Transverse colon (tissue), 4 donors: ENCODE results near the gene GNL2.

ENCODE experiments used
- EP300 ChIP-seq: sonication (generic); formaldehyde crosslinking; IDR thresholded peaks from one replicate; pipeline ENCODE4 v1.6.1; 2017; ENCODE audit warnings: antibody characterized with exemption, low read depth
- POLR2A ChIP-seq: fragments of 450-650 bp; IDR thresholded peaks from one replicate; pipeline ENCODE4 v1.6.1; 2016; ENCODE audit warnings: antibody characterized with exemption, mild to moderate bottlenecking, moderate library complexity
- POLR2AphosphoS5 ChIP-seq, 3 donors: sonication (generic); formaldehyde crosslinking; IDR thresholded peaks; one replicate each; pipeline ENCODE4 v1.6.1; 2016; ENCODE audit warnings: antibody characterized with exemption in 3 of 3
- TF ChIP-seq, protein P1 (sequence below), 5 experiments: fragments of 200-600 bp in 3 of 5; fragments of 450-650 bp in 2 of 5; sonication (generic) in 3 of 5; IDR thresholded peaks; 1 replicate in 2 of 5; 2 replicates in 3 of 5; pipeline ENCODE4 v1.5.1; 2016 to 2017; ENCODE audit warnings: antibody characterized with exemption in 5 of 5, inconsistent platforms in 3 of 5, mild to moderate bottlenecking in 2 of 5, moderate library complexity in 1 of 5

DNA sequence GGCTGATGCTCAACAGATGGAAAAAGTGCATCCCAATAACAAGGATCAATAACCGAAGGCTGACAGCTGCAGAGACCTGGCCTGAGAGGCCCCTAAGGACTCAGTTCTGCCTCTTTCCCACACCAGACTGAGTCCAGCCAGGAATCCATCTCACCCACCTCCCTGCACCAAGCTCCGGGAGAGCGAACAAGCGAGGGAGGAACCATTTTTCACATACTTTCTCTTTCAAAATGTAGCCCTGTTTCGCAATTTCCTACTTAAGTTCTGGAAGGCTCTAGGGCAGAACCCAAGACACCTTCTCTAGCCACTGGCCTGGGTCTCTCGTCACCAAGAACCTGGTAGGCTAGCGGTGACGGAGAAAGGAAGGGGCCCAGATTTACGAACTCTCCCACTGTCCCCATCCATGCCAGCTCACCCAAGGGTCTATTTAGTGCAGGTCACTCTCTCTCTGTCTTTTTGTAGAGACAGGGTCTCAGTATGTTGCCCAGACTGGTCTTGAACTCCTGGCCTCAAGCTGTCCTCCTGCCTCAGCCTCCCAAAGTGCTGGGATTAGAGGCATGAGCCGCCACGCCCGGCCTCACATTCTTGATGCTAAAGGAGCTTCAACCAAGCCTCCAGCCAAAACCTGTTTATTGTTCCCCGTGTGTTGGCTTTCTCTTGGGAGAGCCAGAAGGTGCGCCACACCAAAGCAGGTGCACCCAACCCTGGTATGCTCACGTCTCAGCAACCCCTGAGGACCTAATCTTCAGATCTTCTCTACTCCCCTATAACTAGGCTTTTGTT, 10.9 kb upstream of the GNL2 start:
- TF ChIP-seq POLR2A (no peak), POLR2AphosphoS5 (IDR thresholded peaks at IDR 0.05) (no peak), EP300 (no peak)
- TF ChIP-seq, protein P1, sequence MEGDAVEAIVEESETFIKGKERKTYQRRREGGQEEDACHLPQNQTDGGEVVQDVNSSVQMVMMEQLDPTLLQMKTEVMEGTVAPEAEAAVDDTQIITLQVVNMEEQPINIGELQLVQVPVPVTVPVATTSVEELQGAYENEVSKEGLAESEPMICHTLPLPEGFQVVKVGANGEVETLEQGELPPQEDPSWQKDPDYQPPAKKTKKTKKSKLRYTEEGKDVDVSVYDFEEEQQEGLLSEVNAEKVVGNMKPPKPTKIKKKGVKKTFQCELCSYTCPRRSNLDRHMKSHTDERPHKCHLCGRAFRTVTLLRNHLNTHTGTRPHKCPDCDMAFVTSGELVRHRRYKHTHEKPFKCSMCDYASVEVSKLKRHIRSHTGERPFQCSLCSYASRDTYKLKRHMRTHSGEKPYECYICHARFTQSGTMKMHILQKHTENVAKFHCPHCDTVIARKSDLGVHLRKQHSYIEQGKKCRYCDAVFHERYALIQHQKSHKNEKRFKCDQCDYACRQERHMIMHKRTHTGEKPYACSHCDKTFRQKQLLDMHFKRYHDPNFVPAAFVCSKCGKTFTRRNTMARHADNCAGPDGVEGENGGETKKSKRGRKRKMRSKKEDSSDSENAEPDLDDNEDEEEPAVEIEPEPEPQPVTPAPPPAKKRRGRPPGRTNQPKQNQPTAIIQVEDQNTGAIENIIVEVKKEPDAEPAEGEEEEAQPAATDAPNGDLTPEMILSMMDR (IDR thresholded peaks at IDR 0.05), result no peak
